ENCODE measurements around the gene SLC9A9.

- TF ChIP-seq CTCF (IDR thresholded peaks at IDR 0.05) = no peak
- no peak for TF ChIP-seq POLR2A (IDR thresholded peaks at IDR 0.05)
Measured at GRCh38 chr3:143222981-143223380, 625.3 kb downstream of the SLC9A9 start.
